Measurements from ENCODE around the gene ORM2.

DNA sequence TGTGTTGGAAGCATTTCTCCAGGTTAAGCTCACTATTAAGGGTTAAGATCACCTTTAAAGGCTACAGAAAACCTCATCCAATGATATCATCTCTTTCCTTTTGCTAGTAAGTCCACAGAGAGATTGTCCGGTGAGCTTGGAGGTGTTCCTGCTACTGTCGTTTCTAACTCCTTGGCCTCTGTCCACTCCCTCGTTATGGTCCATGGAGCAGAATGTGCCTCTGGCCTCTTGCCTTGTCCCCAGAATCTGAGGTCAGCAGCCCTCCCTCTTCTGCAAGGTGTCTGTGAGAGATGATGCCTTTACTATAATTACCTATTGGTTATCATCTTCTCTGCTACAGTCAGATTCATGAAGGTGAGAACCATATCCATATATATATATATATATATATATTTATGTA lies 15.0 kb downstream of the ORM2 start:
- TF ChIP-seq, protein P1, sequence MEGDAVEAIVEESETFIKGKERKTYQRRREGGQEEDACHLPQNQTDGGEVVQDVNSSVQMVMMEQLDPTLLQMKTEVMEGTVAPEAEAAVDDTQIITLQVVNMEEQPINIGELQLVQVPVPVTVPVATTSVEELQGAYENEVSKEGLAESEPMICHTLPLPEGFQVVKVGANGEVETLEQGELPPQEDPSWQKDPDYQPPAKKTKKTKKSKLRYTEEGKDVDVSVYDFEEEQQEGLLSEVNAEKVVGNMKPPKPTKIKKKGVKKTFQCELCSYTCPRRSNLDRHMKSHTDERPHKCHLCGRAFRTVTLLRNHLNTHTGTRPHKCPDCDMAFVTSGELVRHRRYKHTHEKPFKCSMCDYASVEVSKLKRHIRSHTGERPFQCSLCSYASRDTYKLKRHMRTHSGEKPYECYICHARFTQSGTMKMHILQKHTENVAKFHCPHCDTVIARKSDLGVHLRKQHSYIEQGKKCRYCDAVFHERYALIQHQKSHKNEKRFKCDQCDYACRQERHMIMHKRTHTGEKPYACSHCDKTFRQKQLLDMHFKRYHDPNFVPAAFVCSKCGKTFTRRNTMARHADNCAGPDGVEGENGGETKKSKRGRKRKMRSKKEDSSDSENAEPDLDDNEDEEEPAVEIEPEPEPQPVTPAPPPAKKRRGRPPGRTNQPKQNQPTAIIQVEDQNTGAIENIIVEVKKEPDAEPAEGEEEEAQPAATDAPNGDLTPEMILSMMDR (IDR thresholded peaks at IDR 0.05; ENCODE audit: insufficient read depth, low read depth, low read length), result no peak
- no peak for TF ChIP-seq EZH2 (IDR thresholded peaks at IDR 0.05; ENCODE audit: insufficient read depth, low read length)

Data from astrocyte (in vitro differentiated cells and primary cell).